ENCODE data around the gene CEP63.

GRCh38 chr3:134605556-134605955 lies 119.7 kb downstream of the CEP63 start:
- no peak for TF ChIP-seq TAF1 (IDR thresholded peaks at IDR 0.05; ENCODE audit: low read depth)
- no peak for TF ChIP-seq EZH2 (IDR thresholded peaks at IDR 0.05; ENCODE audit: borderline replicate concordance, insufficient read depth, low read length, poor library complexity, severe bottlenecking)
- no peak for TF ChIP-seq RAD21 (conservative IDR thresholded peaks at IDR 0.05)
- TF ChIP-seq CTCF (IDR thresholded peaks at IDR 0.05; ENCODE audit: poor library complexity, severe bottlenecking): no peak
- no peak for TF ChIP-seq REST (IDR thresholded peaks at IDR 0.05; ENCODE audit: borderline replicate concordance)
